ENCODE data around the gene RARS1.

DNA sequence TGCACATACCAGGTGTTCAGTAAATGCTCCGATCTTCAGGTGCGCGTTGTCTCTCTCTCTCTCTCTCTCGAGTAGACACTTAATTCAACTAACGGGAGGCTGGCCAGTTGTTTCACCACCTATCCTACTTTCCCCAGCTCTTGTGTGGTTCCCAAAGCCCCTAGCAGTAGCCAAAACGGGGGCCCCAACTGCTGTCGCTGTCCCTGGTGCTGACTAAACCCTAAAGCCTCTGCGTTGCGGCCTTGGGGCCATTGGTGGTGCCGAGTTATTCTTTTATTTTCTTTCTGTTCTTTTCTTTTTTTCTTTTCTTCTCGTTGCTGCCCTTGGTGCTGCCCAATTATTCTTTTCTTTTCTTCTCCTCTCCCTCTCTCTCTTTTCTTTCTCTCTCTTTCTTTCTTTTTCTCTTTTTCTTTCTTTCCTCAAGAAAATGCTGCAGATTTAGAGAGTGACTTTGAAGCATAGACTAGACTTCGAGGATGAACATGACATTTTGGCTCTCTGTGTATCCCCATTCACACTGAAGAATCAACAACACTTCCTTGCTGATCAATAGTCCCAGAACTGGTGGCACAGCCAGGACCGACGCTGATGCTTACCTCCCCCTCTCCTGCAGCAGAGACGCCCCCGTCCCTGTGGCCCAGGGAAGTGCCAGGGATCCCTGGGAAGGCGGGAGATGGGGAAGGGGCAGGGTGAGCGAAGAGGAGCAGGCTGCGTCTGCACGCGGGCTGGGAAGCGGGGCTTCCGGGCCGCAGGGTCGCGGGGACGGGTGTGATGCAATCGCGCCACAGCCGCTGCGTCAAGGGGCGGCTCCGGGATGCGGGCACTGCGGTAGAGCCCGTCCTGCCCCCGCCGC is 42.5 kb downstream of the RARS1 start, which contains the start of gene FBLL1:
- TF ChIP-seq CTCF (IDR thresholded peaks at IDR 0.05) (no peak), POLR2A (IDR thresholded peaks at IDR 0.05) (no peak)
